H9 (cell line): Measurements from ENCODE around the gene GATA5. TPM values are rescaled to one million over a fixed set of nuclear protein-coding genes. Genes with fewer than 3 reads are reported as not detected.

Experiments used
- DNase-seq: peaks from one replicate; pipeline ENCODE4 v3.0.0-alpha.2; 2017
- H2AFZ ChIP-seq: one replicate; pipeline ENCODE4 v1.6.1; 2013; ENCODE audit warnings: mild to moderate bottlenecking, low read length, control low read depth, moderate library complexity
- H2AK5ac ChIP-seq: 2 replicates; pipeline ENCODE4 v1.6.1; 2013; ENCODE audit warnings: low read length, control low read depth, mixed read lengths; ENCODE audit not compliant: insufficient read length
- H2BK120ac ChIP-seq: one replicate; pipeline ENCODE4 v1.6.1; 2013; ENCODE audit warnings: low read depth, mild to moderate bottlenecking, low read length, control low read depth, inconsistent platforms; ENCODE audit not compliant: poor library complexity, severe bottlenecking
- H2BK12ac ChIP-seq: 2 replicates; pipeline ENCODE4 v1.6.1; 2013; ENCODE audit warnings: low read length, control low read depth, mixed read lengths, low read depth; ENCODE audit not compliant: insufficient read length
- H2BK15ac ChIP-seq: 2 replicates; pipeline ENCODE4 v1.6.1; 2013; ENCODE audit warnings: low read depth, low read length, control low read depth
- H2BK20ac ChIP-seq: one replicate; pipeline ENCODE4 v1.6.1; 2013; ENCODE audit warnings: low read depth, mild to moderate bottlenecking, low read length, control low read depth, inconsistent platforms; ENCODE audit not compliant: poor library complexity, severe bottlenecking
- H2BK5ac ChIP-seq: 2 replicates; pipeline ENCODE4 v1.6.1; 2013; ENCODE audit warnings: low read length, control low read depth, mixed read lengths; ENCODE audit not compliant: insufficient read length
- H3K14ac ChIP-seq: 2 replicates; pipeline ENCODE4 v1.6.1; 2013; ENCODE audit warnings: low read length, control low read depth; ENCODE audit not compliant: insufficient read depth
- H3K18ac ChIP-seq: 2 replicates; pipeline ENCODE4 v1.6.1; 2013; ENCODE audit warnings: low read depth, mild to moderate bottlenecking, mixed read lengths, low read length, control low read depth; ENCODE audit not compliant: insufficient read length
- H3K23ac ChIP-seq: 2 replicates; pipeline ENCODE4 v1.6.1; 2013; ENCODE audit warnings: low read length, control low read depth, mixed read lengths, low read depth; ENCODE audit not compliant: insufficient read length
- H3K23me2 ChIP-seq: 2 replicates; pipeline ENCODE4 v1.6.1; 2013; ENCODE audit warnings: low read depth, mild to moderate bottlenecking, mixed read lengths, low read length, control low read depth; ENCODE audit not compliant: insufficient read length, poor library complexity, severe bottlenecking
- H3K27ac ChIP-seq: 2 replicates; pipeline ENCODE4 v1.5.1; 2013; ENCODE audit warnings: low read length, control low read depth, mixed read lengths, low read depth; ENCODE audit not compliant: insufficient read length
- H3K27me3 ChIP-seq: 2 replicates; pipeline ENCODE4 v1.6.1; 2013; ENCODE audit warnings: low read length, control low read depth, inconsistent platforms; ENCODE audit not compliant: insufficient read depth
- H3K4ac ChIP-seq: 2 replicates; pipeline ENCODE4 v1.6.1; 2013; ENCODE audit warnings: low read depth, mild to moderate bottlenecking, control low read depth, inconsistent platforms, low read length, moderate library complexity
- H3K4me1 ChIP-seq: 2 replicates; pipeline ENCODE4 v1.6.1; 2013; ENCODE audit warnings: low read length, control low read depth, inconsistent platforms; ENCODE audit not compliant: insufficient read depth
- H3K4me2 ChIP-seq: 2 replicates; pipeline ENCODE4 v1.6.1; 2013; ENCODE audit warnings: low read length, control low read depth, mixed read lengths; ENCODE audit not compliant: insufficient read length, insufficient read depth
- H3K56ac ChIP-seq: 2 replicates; pipeline ENCODE4 v1.6.1; 2013; ENCODE audit warnings: low read depth, mild to moderate bottlenecking, mixed read lengths, low read length, control low read depth; ENCODE audit not compliant: insufficient read length
- H3K79me1 ChIP-seq: 2 replicates; pipeline ENCODE4 v1.6.1; 2013; ENCODE audit warnings: low read depth, mild to moderate bottlenecking, moderate library complexity, low read length, control low read depth, inconsistent platforms; ENCODE audit not compliant: insufficient read depth, poor library complexity, severe bottlenecking
- H3K79me2 ChIP-seq: 2 replicates; pipeline ENCODE4 v1.6.1; 2013; ENCODE audit warnings: low read length, control low read depth, inconsistent platforms; ENCODE audit not compliant: insufficient read depth
- H3K9ac ChIP-seq: 2 replicates; pipeline ENCODE4 v1.6.1; 2013; ENCODE audit warnings: low read length, control low read depth, mixed read lengths; ENCODE audit not compliant: insufficient read length; ENCODE audit errors: extremely low read depth
- H3K9me3 ChIP-seq: one replicate; pipeline ENCODE4 v1.6.1; 2013; ENCODE audit warnings: low read depth, low read length, inconsistent platforms; ENCODE audit not compliant: control insufficient read depth
- H3T11ph ChIP-seq: one replicate; pipeline ENCODE4 v1.6.1; 2013; ENCODE audit warnings: mild to moderate bottlenecking, low read length, control low read depth, inconsistent platforms
- H4K20me1 ChIP-seq: one replicate; pipeline ENCODE4 v1.6.1; 2013; ENCODE audit not compliant: control insufficient read depth, insufficient read length, insufficient read depth
- H4K5ac ChIP-seq: 2 replicates; pipeline ENCODE4 v1.6.1; 2013; ENCODE audit warnings: low read depth, mild to moderate bottlenecking, mixed read lengths, low read length, control low read depth; ENCODE audit not compliant: insufficient read length
- H4K8ac ChIP-seq: replicated peaks from 2 replicates; pipeline ENCODE4 v1.6.1; 2013; ENCODE audit warnings: low read length, control low read depth, mixed read lengths, low read depth; ENCODE audit not compliant: insufficient read length
- H4K91ac ChIP-seq: 2 replicates; pipeline ENCODE4 v1.6.1; 2013; ENCODE audit warnings: low read depth, mild to moderate bottlenecking, moderate library complexity, mixed read lengths, low read length, control low read depth; ENCODE audit not compliant: insufficient read length
- H3K27ac Mint-ChIP-seq, 3 experiments: 2 replicates in 2 of 3; 3 replicates in 1 of 3; pipeline ENCODE4 v1.8.0; 2020 to 2021; ENCODE audit warnings: mixed read lengths in 3 of 3, mild to moderate bottlenecking in 1 of 3, moderate library complexity in 1 of 3
- H3K27me3 Mint-ChIP-seq: 2 replicates; pipeline ENCODE4 v1.8.0; 2021; ENCODE audit warnings: low read depth, mild to moderate bottlenecking, moderate library complexity, mixed read lengths
- H3K36me3 Mint-ChIP-seq, 3 experiments: 2 replicates in 2 of 3; 3 replicates in 1 of 3; pipeline ENCODE4 v1.8.0; 2020 to 2021; ENCODE audit warnings: low read depth in 3 of 3, mixed read lengths in 3 of 3; ENCODE audit not compliant: insufficient read depth in 1 of 3
- H3K4me1 Mint-ChIP-seq, 2 experiments: 2 replicates each; pipeline ENCODE4 v1.8.0; 2020; ENCODE audit warnings: mixed read lengths in 2 of 2
- H3K4me3 Mint-ChIP-seq, 2 experiments: 2 replicates in 1 of 2; 3 replicates in 1 of 2; pipeline ENCODE4 v1.8.0; 2020 to 2021; ENCODE audit warnings: mild to moderate bottlenecking in 2 of 2, mixed read lengths in 2 of 2, moderate library complexity in 1 of 2
- H3K9me3 Mint-ChIP-seq, 2 experiments: 2 replicates in 1 of 2; 3 replicates in 1 of 2; pipeline ENCODE4 v1.8.0; 2020; ENCODE audit warnings: mild to moderate bottlenecking in 2 of 2, mixed read lengths in 2 of 2, moderate library complexity in 1 of 2
- CTCF ChIP-seq: fragments of 200-600 bp; sonication (generic); conservative IDR thresholded peaks from 3 replicates; pipeline ENCODE4 v1.8.0; 2021; ENCODE audit warnings: antibody characterized with exemption, mild to moderate bottlenecking
- WGBS: extraction: QIAGEN DNeasy Blood & Tissue Kit; methylation state at CpG from one replicate; pipeline ENCODE4 v1.1.7; 2013; ENCODE audit warnings: missing lambda C conversion rate, low lambda C conversion rate, mixed read lengths; ENCODE audit not compliant: insufficient read length; ENCODE audit errors: extremely low coverage; 5-methylcytosine and 5-hydroxymethylcytosine counted together
- total RNA-seq: library from RNA; stranded (reverse); gene quantifications from 2 replicates; pipeline ENCODE4 v1.2.1, GENCODE V29; 2021

The GATA5 gene
- total RNA-seq, 1 experiment from 2014 or later = 0.24 TPM

- Histone ChIP-seq H4K5ac (no peak overlapping the region), H2BK5ac (no peak overlapping the region), H2AK5ac (no peak overlapping the region), H3K23me2 (no peaks in the 10 kb centered on the region), H4K20me1 (no peaks in the 10 kb centered on the region), H2BK20ac (no peak overlapping the region), H3K18ac (no peak overlapping the region), H4K8ac (no peak overlapping the region), H3K79me2 (no peaks in the 10 kb centered on the region), H3T11ph (no peak overlapping the region), H3K4me1 (no peaks in the 10 kb centered on the region; the same call in 1 of the 2 replicates), H3K79me1 (no peaks in the 10 kb centered on the region), H3K9ac (no peak overlapping the region), H3K9me3 (no peaks in the 10 kb centered on the region), H3K23ac (no peak overlapping the region), H3K27me3 (peaks cover 25% of the 10 kb centered on the region; the same call in 1 of the 2 replicates), H3K27ac (no peak overlapping the region), H2AFZ (no peak overlapping the region), H3K4me2 (no peak overlapping the region), H3K4ac (no peak overlapping the region), H4K91ac (no peak overlapping the region), H3K14ac (no peak overlapping the region), H2BK120ac (no peak overlapping the region), H2BK12ac (no peak overlapping the region), H3K56ac (no peak overlapping the region), H2BK15ac (no peak overlapping the region)
- WGBS = no CpG with 5 or more reads among the region's 21 CpGs
- peaks cover 61% of the 10 kb centered on the region for H3K27me3 Mint-ChIP-seq
- no peak for TF ChIP-seq CTCF
- no peaks in the 10 kb centered on the region for H3K9me3 Mint-ChIP-seq
- H3K4me1 Mint-ChIP-seq = peaks cover 15 to 41% of the 10 kb centered on the region in 2 experiments
- H3K36me3 Mint-ChIP-seq = no peaks in the 10 kb centered on the region
- H3K4me3 Mint-ChIP-seq = no peak overlapping the region
- DNase-seq = no peak
- no peak overlapping the region for H3K27ac Mint-ChIP-seq
Measured at GRCh38 chr20:62485062-62485700, 9.4 kb upstream of the GATA5 start.
